Keratinocyte (primary cell): ENCODE measurements around the gene ARMC5. TPM values are rescaled to one million over a fixed set of nuclear protein-coding genes. Genes with fewer than 3 reads are reported as not detected.

Experiments
- DNase-seq: peaks from one replicate; pipeline ENCODE4 v3.0.0-alpha.2; 2011; ENCODE audit warnings: low read depth, missing footprints, low spot score
- FAIRE-seq: peaks from 2 replicates; lab custom pipeline; 2011; peaks lifted over from hg19 to GRCh38; lab: Jason Lieb, UNC
- H2AFZ ChIP-seq: 2 replicates; pipeline ENCODE4 v1.6.0; 2012; ENCODE audit warnings: low read length, control low read depth, inconsistent platforms; ENCODE audit not compliant: control insufficient read depth
- H3K27ac ChIP-seq: 2 replicates; pipeline ENCODE4 v1.5.1; 2011; ENCODE audit warnings: low read length; ENCODE audit not compliant: control insufficient read depth, insufficient read depth
- H3K27me3 ChIP-seq: 3 replicates; pipeline ENCODE4 v1.6.0; 2011; ENCODE audit warnings: low read length; ENCODE audit not compliant: control insufficient read depth, insufficient read depth; ENCODE audit errors: extremely low read depth
- H3K36me3 ChIP-seq, 2 experiments: 2 replicates in 1 of 2; 3 replicates in 1 of 2; pipeline ENCODE4 v1.5.1; 2011; ENCODE audit warnings: low read length in 2 of 2, mild to moderate bottlenecking in 1 of 2; ENCODE audit not compliant: control insufficient read depth in 2 of 2, insufficient read depth in 2 of 2; ENCODE audit errors: extremely low read depth in 1 of 2
- H3K4me1 ChIP-seq: 3 replicates; pipeline ENCODE4 v1.5.1; 2011; ENCODE audit warnings: low read length; ENCODE audit not compliant: control insufficient read depth, insufficient read depth; ENCODE audit errors: extremely low read depth
- H3K4me2 ChIP-seq: 3 replicates; pipeline ENCODE4 v1.6.0; 2011; ENCODE audit warnings: low read depth, low read length; ENCODE audit not compliant: control insufficient read depth, insufficient read depth; ENCODE audit errors: extremely low read depth
- H3K4me3 ChIP-seq, 3 experiments: fragments of 200-600 bp in 1 of 3; sonication (generic) in 1 of 3; 2 replicates in 2 of 3; 3 replicates in 1 of 3; pipeline ENCODE4 v1.5.1; 2011 to 2016; ENCODE audit warnings: low read length in 3 of 3, mild to moderate bottlenecking in 3 of 3, control low read depth in 2 of 3, inconsistent platforms in 1 of 3, low read depth in 1 of 3, mixed read lengths in 1 of 3, mixed run types in 1 of 3, moderate library complexity in 1 of 3; ENCODE audit not compliant: control insufficient read depth in 2 of 3, insufficient read depth in 2 of 3; ENCODE audit errors: extremely low read depth in 1 of 3
- H3K79me2 ChIP-seq: 2 replicates; pipeline ENCODE4 v1.6.0; 2012; ENCODE audit warnings: low read length; ENCODE audit not compliant: control insufficient read depth, insufficient read depth
- H3K9ac ChIP-seq: 3 replicates; pipeline ENCODE4 v1.6.0; 2011; ENCODE audit warnings: low read length; ENCODE audit not compliant: control insufficient read depth, insufficient read depth; ENCODE audit errors: extremely low read depth
- H3K9me1 ChIP-seq: 3 replicates; pipeline ENCODE4 v1.6.0; 2011; ENCODE audit warnings: low read length; ENCODE audit not compliant: control insufficient read depth, insufficient read depth; ENCODE audit errors: extremely low read depth
- H3K9me3 ChIP-seq: 2 replicates; pipeline ENCODE4 v1.5.1; 2012; ENCODE audit warnings: low read depth, low read length; ENCODE audit not compliant: control insufficient read depth
- H4K20me1 ChIP-seq: 3 replicates; pipeline ENCODE4 v1.6.0; 2011; ENCODE audit warnings: low read length; ENCODE audit not compliant: control insufficient read depth, insufficient read depth; ENCODE audit errors: extremely low read depth
- EZH2 ChIP-seq: IDR thresholded peaks from one replicate; pipeline ENCODE4 v1.6.1; 2012; ENCODE audit warnings: inconsistent platforms, mild to moderate bottlenecking, low read length, moderate library complexity
- dilution Hi-C: fragments of 300-500 bp; cut with MboI; formaldehyde crosslinking; loops from one replicate; pipeline ENCODE4 v1.7.0; 2020; ENCODE audit warnings: low sequenced_read_pairs; ENCODE audit not compliant: extremely low pct_ligation_motif_present
- polyA plus RNA-seq, 5 experiments: library from polyadenylated mRNA; depleted of rRNA in 3 of 5; stranded (reverse) in 3 of 5; stranded (forward) in 1 of 5; unstranded in 1 of 5; fragments of >200 nt; gene quantifications; 1 replicate in 1 of 5; 2 replicates in 3 of 5; 3 replicates in 1 of 5; pipeline versions ENCODE4 v1.2.1 to v1.2.3, GENCODE V29; 2011 to 2012; ENCODE audit warnings: missing spikeins in 2 of 5, low read depth in 1 of 5, low replicate concordance in 1 of 5
- TF ChIP-seq, protein P1 (sequence below), 3 experiments: IDR thresholded peaks in 1 of 3; conservative IDR thresholded peaks in 1 of 3; optimal IDR thresholded peaks in 1 of 3; 2 replicates in 2 of 3; 3 replicates in 1 of 3; pipeline versions ENCODE3 to v1.5.1; 2011; ENCODE audit warnings: low read length in 3 of 3, mild to moderate bottlenecking in 3 of 3, moderate library complexity in 2 of 3, control low read depth in 1 of 3, inconsistent platforms in 1 of 3; ENCODE audit not compliant: insufficient read depth in 2 of 3; ENCODE audit errors: extremely low read depth in 1 of 3

ARMC5 gene
- polyA plus RNA-seq, 1 donor (not counting 4 experiments of a cell fraction or from before 2014, with no cell fraction given), result 3.0 TPM

DNA sequence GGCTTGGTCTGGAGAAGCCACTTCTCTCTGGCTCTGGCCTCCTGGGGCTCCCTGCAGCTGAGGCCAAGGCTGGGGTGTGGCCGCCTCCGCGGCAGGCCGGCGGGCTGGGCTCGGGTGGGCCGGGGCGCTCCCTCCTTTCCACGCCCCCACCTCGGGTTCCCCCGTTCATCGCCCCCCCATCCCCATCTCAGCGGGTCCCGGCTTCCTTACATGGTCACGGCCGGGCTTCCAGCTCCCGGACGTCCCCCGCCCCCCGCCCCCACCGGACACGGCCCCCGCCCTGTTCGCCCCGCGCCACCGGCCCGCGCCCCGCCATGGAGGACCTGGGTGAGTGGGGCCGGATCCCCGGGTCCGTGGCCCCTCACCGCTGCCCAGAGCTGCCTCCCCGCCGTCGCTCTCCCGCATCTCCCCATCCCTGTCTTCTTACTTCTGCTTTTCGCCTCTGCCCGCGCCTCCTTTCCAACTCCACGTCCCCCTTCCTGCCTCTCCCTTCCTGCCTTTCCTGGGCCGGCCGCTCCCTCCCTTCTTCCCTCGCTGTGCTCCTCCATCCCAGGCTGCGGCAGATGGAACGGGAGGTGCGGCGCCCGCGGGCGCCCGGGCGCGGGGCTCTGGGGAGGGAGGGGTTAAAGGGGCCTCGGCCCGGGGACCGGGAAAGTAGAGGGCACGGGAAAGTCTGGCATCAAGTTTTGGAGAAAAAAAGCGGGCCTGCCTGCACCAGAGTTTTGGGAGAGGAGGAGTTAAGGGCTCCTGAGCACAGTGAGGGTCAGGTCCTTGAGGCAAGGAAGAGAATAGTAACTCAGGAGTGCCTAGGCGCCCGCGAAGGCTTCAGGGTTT is 12.8 kb downstream of the ARMC5 start, which contains the start of gene TGFB1I1:
Gene TGFB1I1 (plus strand): TSS at position 278 of the 834 bp plus-strand sequence. CDS start 37 bp downstream, at position 315.
- Histone ChIP-seq H3K27me3 (no peaks in the 10 kb centered on the region), H3K4me2 (peak within 1 kb of the TSS; percentile 84), H3K9me1 (no peaks in the 10 kb centered on the region), H3K9me3 (no peaks in the 10 kb centered on the region), H3K4me1 (peaks cover 5% of the 10 kb centered on the region), H2AFZ (peak within 1 kb of the TSS; percentile 85), H3K79me2 (no peaks in the 10 kb centered on the region), H3K9ac (peak within 1 kb of the TSS; percentile 74), H4K20me1 (no peaks in the 10 kb centered on the region), H3K4me3 (peak within 1 kb of the TSS; percentile 52 to 73 (median 65)), H3K36me3 (peaks cover 0 to 6% of the 10 kb centered on the region in 2 experiments), H3K27ac (no peak within 1 kb of the TSS)
- DNase-seq (no peak), FAIRE-seq (no peak)
- no peak for TF ChIP-seq EZH2
- TF ChIP-seq, protein P1, sequence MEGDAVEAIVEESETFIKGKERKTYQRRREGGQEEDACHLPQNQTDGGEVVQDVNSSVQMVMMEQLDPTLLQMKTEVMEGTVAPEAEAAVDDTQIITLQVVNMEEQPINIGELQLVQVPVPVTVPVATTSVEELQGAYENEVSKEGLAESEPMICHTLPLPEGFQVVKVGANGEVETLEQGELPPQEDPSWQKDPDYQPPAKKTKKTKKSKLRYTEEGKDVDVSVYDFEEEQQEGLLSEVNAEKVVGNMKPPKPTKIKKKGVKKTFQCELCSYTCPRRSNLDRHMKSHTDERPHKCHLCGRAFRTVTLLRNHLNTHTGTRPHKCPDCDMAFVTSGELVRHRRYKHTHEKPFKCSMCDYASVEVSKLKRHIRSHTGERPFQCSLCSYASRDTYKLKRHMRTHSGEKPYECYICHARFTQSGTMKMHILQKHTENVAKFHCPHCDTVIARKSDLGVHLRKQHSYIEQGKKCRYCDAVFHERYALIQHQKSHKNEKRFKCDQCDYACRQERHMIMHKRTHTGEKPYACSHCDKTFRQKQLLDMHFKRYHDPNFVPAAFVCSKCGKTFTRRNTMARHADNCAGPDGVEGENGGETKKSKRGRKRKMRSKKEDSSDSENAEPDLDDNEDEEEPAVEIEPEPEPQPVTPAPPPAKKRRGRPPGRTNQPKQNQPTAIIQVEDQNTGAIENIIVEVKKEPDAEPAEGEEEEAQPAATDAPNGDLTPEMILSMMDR (optimal IDR thresholded peaks at IDR 0.05 in 1 of 3, IDR thresholded peaks at IDR 0.05 in 1 of 3, conservative IDR thresholded peaks at IDR 0.05 in 1 of 3; ENCODE audit: extremely low read depth in 1 of 3, insufficient read depth in 2 of 3, low read length in 3 of 3), result no peak
- dilution Hi-C loops, result no loop called here

DNA sequence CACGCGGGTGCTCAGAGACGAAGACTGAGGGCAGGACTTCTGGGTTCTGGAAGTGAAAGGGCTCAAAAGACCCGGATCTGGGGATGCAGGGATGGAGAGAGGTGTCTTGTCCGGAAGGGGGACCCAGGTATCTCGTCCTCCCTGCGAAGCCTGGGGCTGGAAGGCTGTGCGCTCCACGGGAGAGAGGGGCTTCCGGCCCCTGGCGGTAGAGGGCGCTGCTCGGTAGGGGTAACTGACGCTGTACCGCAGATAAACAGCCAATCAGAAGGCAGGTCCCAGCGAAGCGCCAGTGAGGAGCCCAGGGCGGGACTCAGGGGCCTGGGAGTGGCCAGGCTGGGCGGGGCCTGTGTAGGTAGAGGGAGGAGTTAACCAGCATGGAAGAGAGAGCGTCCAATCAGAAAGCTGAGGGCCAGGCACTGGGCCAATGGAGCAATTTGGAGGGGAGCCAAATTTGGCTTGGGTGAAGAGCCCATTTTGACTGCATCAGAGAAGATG is 13.5 kb downstream of the ARMC5 start:
- Histone ChIP-seq H3K9me1 (no peaks in the 10 kb centered on the region), H3K4me1 (peaks cover 5% of the 10 kb centered on the region), H3K9ac (peak overlapping the region; percentile 74), H3K79me2 (no peaks in the 10 kb centered on the region), H3K4me3 (peak overlapping the region; percentile 52 to 73 (median 65)), H3K27me3 (no peaks in the 10 kb centered on the region), H3K27ac (no peak overlapping the region), H3K36me3 (peaks cover 0 to 3% of the 10 kb centered on the region in 2 experiments), H3K4me2 (peak overlapping the region; percentile 84), H2AFZ (peak overlapping the region; percentile 85), H4K20me1 (no peaks in the 10 kb centered on the region), H3K9me3 (no peaks in the 10 kb centered on the region)
- FAIRE-seq (peak; percentile 32), DNase-seq (peak; percentile 75)
- dilution Hi-C loops, result no loop called here
- no peak for TF ChIP-seq EZH2
- TF ChIP-seq, protein P1 (optimal IDR thresholded peaks at IDR 0.05 in 1 of 3, IDR thresholded peaks at IDR 0.05 in 1 of 3, conservative IDR thresholded peaks at IDR 0.05 in 1 of 3; ENCODE audit: extremely low read depth in 1 of 3, insufficient read depth in 2 of 3, low read length in 3 of 3), result peak; percentile 72 to 83 (median 80)
